Trophoblast cell (in vitro differentiated cells and primary cell): ENCODE data around the gene LYSET.
"Not testable (repeated sequence)": the region's sequence is repeated elsewhere in the genome, so short reads cannot be mapped to it uniquely, and the experiment has no call there.

Source experiments
- DNase-seq, 2 donors: peaks; one replicate each; pipeline ENCODE4 v3.0.0-alpha.2; 2016
- H2AFZ ChIP-seq: 2 replicates; pipeline ENCODE4 v1.6.1; 2013; ENCODE audit warnings: low read length, moderate library complexity, mild to moderate bottlenecking; ENCODE audit not compliant: insufficient read depth, poor library complexity
- H2AK5ac ChIP-seq: 2 replicates; pipeline ENCODE4 v1.6.1; 2013; ENCODE audit warnings: mild to moderate bottlenecking, low read length
- H2BK120ac ChIP-seq: 2 replicates; pipeline ENCODE4 v1.6.1; 2013; ENCODE audit warnings: low read length, mild to moderate bottlenecking, moderate library complexity; ENCODE audit not compliant: insufficient read depth, poor library complexity
- H2BK12ac ChIP-seq: 2 replicates; pipeline ENCODE4 v1.6.1; 2013; ENCODE audit warnings: mild to moderate bottlenecking, low read length, moderate library complexity
- H2BK5ac ChIP-seq: 2 replicates; pipeline ENCODE4 v1.6.1; 2013; ENCODE audit warnings: low read length, low read depth, moderate library complexity, mild to moderate bottlenecking; ENCODE audit not compliant: poor library complexity
- H3K14ac ChIP-seq: 2 replicates; pipeline ENCODE4 v1.6.1; 2013; ENCODE audit warnings: mild to moderate bottlenecking, low read length
- H3K18ac ChIP-seq: 2 replicates; pipeline ENCODE4 v1.6.1; 2013; ENCODE audit warnings: mild to moderate bottlenecking, low read length
- H3K23ac ChIP-seq: 2 replicates; pipeline ENCODE4 v1.6.1; 2013; ENCODE audit warnings: low read length
- H3K27ac ChIP-seq: 2 replicates; pipeline ENCODE4 v1.5.1; 2013; ENCODE audit warnings: low read depth, mild to moderate bottlenecking, inconsistent platforms, low read length, moderate library complexity
- H3K27me3 ChIP-seq: 2 replicates; pipeline ENCODE4 v1.6.1; 2013; ENCODE audit warnings: inconsistent platforms, mild to moderate bottlenecking, low read length, moderate library complexity; ENCODE audit not compliant: insufficient read depth
- H3K36me3 ChIP-seq, 2 experiments: 1 replicate in 1 of 2; 2 replicates in 1 of 2; pipeline ENCODE4 v1.6.1; 2013; ENCODE audit warnings: low read length in 2 of 2, mild to moderate bottlenecking in 2 of 2, moderate library complexity in 1 of 2; ENCODE audit not compliant: insufficient read depth in 2 of 2, control insufficient read depth in 1 of 2
- H3K4ac ChIP-seq: 2 replicates; pipeline ENCODE4 v1.6.1; 2013; ENCODE audit warnings: low read depth, mild to moderate bottlenecking, low read length, moderate library complexity
- H3K4me1 ChIP-seq, 2 experiments: 1 replicate in 1 of 2; 2 replicates in 1 of 2; pipeline ENCODE4 v1.6.1; 2013; ENCODE audit warnings: low read length in 2 of 2, mild to moderate bottlenecking in 2 of 2, moderate library complexity in 1 of 2; ENCODE audit not compliant: insufficient read depth in 2 of 2, control insufficient read depth in 1 of 2
- H3K4me2 ChIP-seq: 2 replicates; pipeline ENCODE4 v1.6.1; 2013; ENCODE audit warnings: inconsistent platforms, mild to moderate bottlenecking, low read length, moderate library complexity
- H3K4me3 ChIP-seq: 2 replicates; pipeline ENCODE4 v1.5.1; 2013; ENCODE audit warnings: mild to moderate bottlenecking, low read depth, low read length, inconsistent platforms
- H3K79me1 ChIP-seq: one replicate; pipeline ENCODE4 v1.6.1; 2013; ENCODE audit warnings: low read length
- H3K79me2 ChIP-seq: 2 replicates; pipeline ENCODE4 v1.6.1; 2013; ENCODE audit warnings: low read length, mild to moderate bottlenecking; ENCODE audit not compliant: control insufficient read depth, insufficient read depth, poor library complexity
- H3K9ac ChIP-seq: 2 replicates; pipeline ENCODE4 v1.6.1; 2013; ENCODE audit warnings: mild to moderate bottlenecking, low read length
- H3K9me3 ChIP-seq: 2 replicates; pipeline ENCODE4 v1.6.1; 2013; ENCODE audit warnings: low read depth, mild to moderate bottlenecking, control low read depth, inconsistent platforms, low read length; ENCODE audit not compliant: insufficient read depth
- H4K12ac ChIP-seq: 2 replicates; pipeline ENCODE4 v1.6.1; 2013; ENCODE audit warnings: low read depth, mild to moderate bottlenecking, low read length, moderate library complexity
- H4K8ac ChIP-seq: 2 replicates; pipeline ENCODE4 v1.6.1; 2013; ENCODE audit warnings: low read depth, mild to moderate bottlenecking, low read length, moderate library complexity
- H4K91ac ChIP-seq: one replicate; pipeline ENCODE4 v1.6.1; 2013; ENCODE audit warnings: low read depth, mild to moderate bottlenecking, low read length, moderate library complexity
- WGBS: extraction: QIAGEN DNeasy Blood & Tissue Kit; methylation state at CpG from one replicate; pipeline ENCODE4 v1.1.7; 2013; ENCODE audit warnings: missing lambda C conversion rate; ENCODE audit not compliant: insufficient read length, insufficient coverage; ENCODE audit errors: extremely low coverage; 5-methylcytosine and 5-hydroxymethylcytosine counted together

Gene LYSET

GRCh38 chr14:93233078-93233477, 48.0 kb downstream of the LYSET start:
- not testable (repeated sequence) for H3K9ac ChIP-seq, H2BK120ac ChIP-seq, H3K18ac ChIP-seq, H3K4me1 ChIP-seq, H3K9me3 ChIP-seq, H3K4me2 ChIP-seq, H2AK5ac ChIP-seq, H3K36me3 ChIP-seq, H3K79me1 ChIP-seq, H3K27me3 ChIP-seq, H2BK12ac ChIP-seq, H3K4me3 ChIP-seq, H3K79me2 ChIP-seq, H3K23ac ChIP-seq, H3K4ac ChIP-seq, H4K8ac ChIP-seq, H3K27ac ChIP-seq, H2AFZ ChIP-seq, H4K91ac ChIP-seq, H3K14ac ChIP-seq, H4K12ac ChIP-seq, H2BK5ac ChIP-seq, DNase-seq
- WGBS: no CpG with 5 or more reads among the region's 5 CpGs

- Histone ChIP-seq H3K18ac (no peak overlapping the region), H3K14ac (no peak overlapping the region), H3K9me3 (no peaks in the 10 kb centered on the region), H2BK12ac (no peak overlapping the region), H4K8ac (no peak overlapping the region), H3K9ac (no peak overlapping the region), H3K79me2 (no peaks in the 10 kb centered on the region), H4K91ac (no peak overlapping the region), H3K79me1 (no peaks in the 10 kb centered on the region), H3K27me3 (no peaks in the 10 kb centered on the region), H3K27ac (no peak overlapping the region), H3K23ac (no peak overlapping the region), H2BK5ac (no peak overlapping the region), H4K12ac (no peak overlapping the region), H2BK120ac (no peak overlapping the region), H2AFZ (no peak overlapping the region), H3K36me3 (peaks cover 0 to 1% of the 10 kb centered on the region in 2 experiments), H3K4me2 (no peak overlapping the region), H3K4me1 (peaks cover 6 to 9% of the 10 kb centered on the region in 2 experiments), H3K4me3 (no peak overlapping the region), H2AK5ac (no peak overlapping the region), H3K4ac (no peak overlapping the region)
- WGBS: no CpG with 5 or more reads among the region's 10 CpGs
- peak; percentile 87 to 93 for DNase-seq
Measured at GRCh38 chr14:93234798-93235197, 49.7 kb downstream of the LYSET start.
